Omental fat pad (tissue), 4 donors: Measurements from ENCODE around the gene DYNLT2B. TPM values are rescaled to one million over a fixed set of nuclear protein-coding genes. Genes with fewer than 3 reads are reported as not detected.
A peak's percentile ranks its signal among the peaks of the same experiment; 100 is the strongest.
"Not testable (repeated sequence)": the region's sequence is repeated elsewhere in the genome, so short reads cannot be mapped to it uniquely, and the experiment has no call there.

ENCODE experiments used
- ATAC-seq: fragments of 150-250 bp; one replicate; pipeline ENCODE4 v1.9.1; 2016; ENCODE audit warnings: mild to moderate bottlenecking, moderate library complexity; ENCODE audit not compliant: low FRiP score
- DNase-seq: peaks from one replicate; pipeline ENCODE4 v3.0.0-alpha.2; 2019; ENCODE audit warnings: low spot score
- total RNA-seq, 4 donors: library from RNA; depleted of rRNA; stranded (reverse); fragments of >200 nt; gene quantifications; one replicate each; pipeline ENCODE4 v1.1.0, GENCODE V29; 2016
- TF ChIP-seq, protein P1 (sequence below), 3 donors: fragments of 450-650 bp; IDR thresholded peaks; one replicate each; pipeline ENCODE4 v1.5.1; 2016 to 2017; ENCODE audit warnings: antibody characterized with exemption in 3 of 3, mild to moderate bottlenecking in 3 of 3, moderate library complexity in 2 of 3

Gene DYNLT2B
- total RNA-seq, 4 donors from 2014 or later: 3.8 to 6.6 (median 4.6) TPM; not detected in 1

DNA sequence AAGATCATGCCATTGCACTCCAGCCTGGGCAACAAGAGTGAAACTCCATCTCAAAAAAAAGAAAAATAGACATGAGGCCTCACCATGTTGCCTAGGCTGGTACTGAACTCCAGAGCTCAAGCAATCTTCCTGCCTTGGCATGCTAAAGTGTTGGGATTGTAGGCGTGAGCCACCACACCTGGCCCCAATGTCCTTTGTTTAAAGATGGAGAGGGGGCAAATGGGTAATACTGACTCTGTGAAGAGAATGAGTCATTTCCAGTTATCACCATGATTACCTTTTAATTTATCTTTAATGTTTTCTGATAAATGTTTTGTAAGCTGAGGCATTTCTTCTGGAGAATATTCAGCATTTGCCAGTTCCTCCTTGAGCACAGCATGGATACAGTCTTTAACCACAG lies 2.2 kb downstream of the DYNLT2B start:
- TF ChIP-seq, protein P1, sequence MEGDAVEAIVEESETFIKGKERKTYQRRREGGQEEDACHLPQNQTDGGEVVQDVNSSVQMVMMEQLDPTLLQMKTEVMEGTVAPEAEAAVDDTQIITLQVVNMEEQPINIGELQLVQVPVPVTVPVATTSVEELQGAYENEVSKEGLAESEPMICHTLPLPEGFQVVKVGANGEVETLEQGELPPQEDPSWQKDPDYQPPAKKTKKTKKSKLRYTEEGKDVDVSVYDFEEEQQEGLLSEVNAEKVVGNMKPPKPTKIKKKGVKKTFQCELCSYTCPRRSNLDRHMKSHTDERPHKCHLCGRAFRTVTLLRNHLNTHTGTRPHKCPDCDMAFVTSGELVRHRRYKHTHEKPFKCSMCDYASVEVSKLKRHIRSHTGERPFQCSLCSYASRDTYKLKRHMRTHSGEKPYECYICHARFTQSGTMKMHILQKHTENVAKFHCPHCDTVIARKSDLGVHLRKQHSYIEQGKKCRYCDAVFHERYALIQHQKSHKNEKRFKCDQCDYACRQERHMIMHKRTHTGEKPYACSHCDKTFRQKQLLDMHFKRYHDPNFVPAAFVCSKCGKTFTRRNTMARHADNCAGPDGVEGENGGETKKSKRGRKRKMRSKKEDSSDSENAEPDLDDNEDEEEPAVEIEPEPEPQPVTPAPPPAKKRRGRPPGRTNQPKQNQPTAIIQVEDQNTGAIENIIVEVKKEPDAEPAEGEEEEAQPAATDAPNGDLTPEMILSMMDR (IDR thresholded peaks at IDR 0.05): no peak
- DNase-seq: no peak

GRCh38 chr3:196314597-196314996 lies 3.4 kb downstream of the DYNLT2B start:
- no peak for ATAC-seq
- TF ChIP-seq, protein P1 (IDR thresholded peaks at IDR 0.05): no peak
- no peak for DNase-seq

More for the DNA sequence above, 2.2 kb downstream of the DYNLT2B start:
- no peak for ATAC-seq

DNA sequence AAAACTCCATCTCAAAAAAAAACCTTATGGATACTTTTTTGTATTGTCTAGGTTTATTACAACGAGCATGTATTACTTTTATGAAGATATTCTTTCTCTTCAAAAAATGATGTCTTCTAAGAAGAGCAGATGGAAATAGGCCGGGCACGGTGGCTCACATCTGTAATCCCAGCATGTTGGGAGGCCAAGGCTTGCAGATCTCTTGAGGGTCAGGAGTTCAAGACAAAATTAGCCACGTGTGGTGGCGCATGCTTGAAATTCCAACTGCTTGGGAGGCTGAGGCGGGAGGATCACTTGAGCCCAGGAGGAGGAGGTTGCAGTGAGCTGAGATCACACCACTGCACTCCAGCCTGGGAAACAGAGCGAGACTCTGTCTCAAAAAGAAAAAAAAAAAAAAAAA lies 4.0 kb downstream of the DYNLT2B start:
- not testable (repeated sequence) for ATAC-seq, DNase-seq

GRCh38 chr3:196302960-196303359 lies 15.1 kb downstream of the DYNLT2B start:
- not testable (repeated sequence) for ATAC-seq, DNase-seq

- DNase-seq, ATAC-seq: not testable (repeated sequence)
Observed at GRCh38 chr3:196302551-196302950, 15.5 kb downstream of the DYNLT2B start.

DNA sequence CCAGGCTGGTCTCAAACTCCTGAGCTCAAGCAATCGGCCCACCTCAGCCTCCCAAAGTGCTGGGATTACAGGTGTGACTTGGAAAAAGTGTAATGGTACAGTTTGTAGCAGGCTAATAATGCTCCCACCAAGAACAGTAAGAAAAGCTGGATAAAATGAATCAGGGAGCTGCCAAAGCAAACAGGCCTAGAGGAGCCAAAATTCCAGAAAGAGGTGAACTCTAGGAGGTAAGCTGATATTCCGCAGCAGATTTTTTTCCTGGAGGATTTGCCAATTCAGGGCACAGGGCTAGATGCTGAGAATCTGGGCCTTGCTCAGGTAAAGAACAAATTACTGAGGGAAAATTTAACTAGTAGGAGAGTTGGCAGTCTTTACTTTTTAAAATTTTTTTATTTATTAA lies 19.5 kb downstream of the DYNLT2B start:
- TF ChIP-seq, protein P1 (IDR thresholded peaks at IDR 0.05): no peak
- DNase-seq (no peak), ATAC-seq (no peak)

GRCh38 chr3:196292286-196292923 lies 25.6 kb downstream of the DYNLT2B start:
- DNase-seq (no peak), ATAC-seq (no peak)
- TF ChIP-seq, protein P1 (IDR thresholded peaks at IDR 0.05): no peak

GRCh38 chr3:196288141-196288460 lies 29.9 kb downstream of the DYNLT2B start:
- TF ChIP-seq, protein P1 (IDR thresholded peaks at IDR 0.05): no peak
- ATAC-seq: peak; percentile 31

More at GRCh38 chr3:196288141-196288460, 29.9 kb downstream of the DYNLT2B start:
- no peak for DNase-seq
